SU-DHL-6 (cell line): ENCODE measurements around the gene ATXN7.

Experiments
- CTCF ChIP-seq: fragments of 200-600 bp; sonication (generic); IDR thresholded peaks from one replicate; pipeline ENCODE4 v1.5.1; 2017; ENCODE audit warnings: antibody characterized with exemption, mild to moderate bottlenecking, low read length, moderate library complexity; ENCODE audit not compliant: insufficient read depth, poor library complexity, severe bottlenecking
- EZH2phosphoT487 ChIP-seq: fragments of 200-600 bp; sonication (generic), shearing (Covaris generic); conservative IDR thresholded peaks from 2 replicates; pipeline ENCODE4 v1.6.1; 2018; ENCODE audit warnings: mild to moderate bottlenecking, antibody characterized with exemption, low read length, moderate library complexity, mixed read lengths

- no peak for TF ChIP-seq CTCF
- TF ChIP-seq EZH2phosphoT487: no peak
Observed at GRCh38 chr3:63876260-63876659, 12.6 kb downstream of the ATXN7 start.
